HG03469 (cell line): ENCODE measurements around the gene CDC123.
"Not testable (repeated sequence)": the region's sequence is repeated elsewhere in the genome, so short reads cannot be mapped to it uniquely, and the experiment has no call there.

Experiments used
- ATAC-seq: cut with Tn5 transposase; IDR thresholded peaks from one replicate; pipeline ENCODE4 v1.9.1; 2021; ENCODE audit warnings: mild to moderate bottlenecking, moderate library complexity, moderate number of reproducible peaks; ENCODE audit not compliant: unreplicated experiment

Gene CDC123

GRCh38 chr10:12189426-12189825 is 6.6 kb upstream of the CDC123 start:
- no peak for ATAC-seq

DNA sequence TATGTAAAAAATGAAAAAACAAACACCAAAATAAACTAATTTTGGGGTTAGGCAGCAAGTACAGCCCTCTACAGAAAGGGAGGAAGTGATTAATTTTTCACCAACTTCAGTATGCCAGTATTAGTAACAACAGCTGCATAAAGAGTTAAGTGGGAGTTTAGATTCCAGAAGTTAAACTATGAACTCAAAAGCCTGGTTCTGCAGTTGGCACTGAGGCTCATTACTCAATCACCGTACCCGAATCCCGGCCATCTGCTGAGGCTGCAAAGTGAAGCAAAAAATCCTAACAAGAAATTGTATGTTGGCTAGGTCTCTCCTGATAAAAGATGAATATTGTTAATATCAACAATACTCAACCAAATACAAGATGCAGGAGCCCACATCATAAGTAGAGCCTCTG is 4.3 kb upstream of the CDC123 start:
- no peak for ATAC-seq

DNA sequence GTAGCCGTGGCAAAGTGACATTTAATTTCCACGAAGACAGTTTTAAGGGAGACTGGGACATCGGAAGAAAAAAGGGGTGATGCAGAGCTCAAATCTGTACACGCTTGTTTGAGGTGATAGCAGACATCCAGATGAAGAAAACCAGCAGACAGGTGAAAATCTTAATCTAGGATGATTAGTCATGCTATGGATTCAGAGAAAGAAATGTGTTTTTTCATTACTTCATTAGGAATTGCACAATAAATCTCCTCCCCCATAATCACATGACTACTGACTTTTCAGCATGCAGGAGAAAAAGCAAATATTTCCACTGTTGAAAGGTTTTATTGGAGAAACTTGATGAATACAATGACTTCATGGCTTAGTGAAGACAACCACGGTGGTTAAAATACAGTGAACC is 2.8 kb upstream of the CDC123 start:
- ATAC-seq = no peak

DNA sequence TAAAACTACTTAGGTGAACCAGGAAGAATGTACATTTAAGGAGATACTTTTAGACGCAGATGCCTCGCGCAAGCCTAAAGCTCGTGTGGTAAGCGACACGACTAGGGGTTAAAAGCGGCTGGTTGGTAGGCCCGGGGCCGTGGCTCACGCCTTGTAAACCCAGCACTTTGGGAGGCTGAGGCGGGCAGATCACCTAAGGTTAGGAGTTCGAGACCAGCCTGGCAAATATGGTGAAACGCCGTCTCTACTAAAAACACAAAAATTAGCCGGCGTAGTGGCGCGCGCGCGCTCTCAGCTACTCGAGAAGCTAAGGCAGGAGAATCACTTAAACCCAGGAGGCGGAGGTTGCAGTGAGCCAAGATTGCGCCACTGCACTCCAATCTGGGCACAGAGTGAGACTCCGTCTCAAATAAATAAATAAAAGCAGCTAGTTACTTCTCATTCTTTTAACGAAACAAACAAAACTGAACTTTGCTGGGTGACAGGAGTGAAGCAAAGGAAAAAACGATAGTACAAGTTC is 1.2 kb upstream of the CDC123 start:
- ATAC-seq = no peak

GRCh38 chr10:12195281-12195602 is 746 bp upstream of the CDC123 start:
- ATAC-seq = no peak

DNA sequence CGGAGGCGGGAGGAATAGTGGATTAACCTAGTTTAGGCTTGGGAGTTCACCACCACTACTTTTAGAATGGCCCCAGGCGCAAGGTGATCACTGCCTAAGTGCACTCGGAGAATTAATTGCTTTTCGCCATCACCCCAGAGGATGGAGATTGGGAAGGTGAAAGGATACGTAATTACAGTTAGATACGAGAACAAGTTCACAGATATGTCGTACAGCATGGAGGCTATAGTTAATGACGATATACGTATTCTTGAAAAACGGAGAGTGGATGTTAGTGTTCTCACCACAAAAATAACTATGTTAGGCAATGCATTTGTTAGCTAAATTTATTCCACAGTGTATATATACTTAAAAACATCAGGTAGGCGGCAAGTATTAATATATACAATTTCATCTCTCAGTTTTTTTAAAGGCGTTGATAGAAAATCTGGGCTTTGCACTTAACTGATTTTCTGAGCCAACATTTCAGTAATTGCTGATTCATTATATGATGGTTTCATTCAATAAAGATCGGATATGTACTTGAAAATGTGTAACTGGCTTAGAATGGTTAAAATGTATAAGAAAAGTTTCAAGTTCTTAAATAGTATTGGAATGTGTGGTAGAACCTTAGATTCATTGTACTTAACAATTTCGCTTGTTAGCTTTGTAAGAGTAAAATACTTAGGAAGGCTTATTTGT is 683 bp downstream of the CDC123 start:
- no peak for ATAC-seq

DNA sequence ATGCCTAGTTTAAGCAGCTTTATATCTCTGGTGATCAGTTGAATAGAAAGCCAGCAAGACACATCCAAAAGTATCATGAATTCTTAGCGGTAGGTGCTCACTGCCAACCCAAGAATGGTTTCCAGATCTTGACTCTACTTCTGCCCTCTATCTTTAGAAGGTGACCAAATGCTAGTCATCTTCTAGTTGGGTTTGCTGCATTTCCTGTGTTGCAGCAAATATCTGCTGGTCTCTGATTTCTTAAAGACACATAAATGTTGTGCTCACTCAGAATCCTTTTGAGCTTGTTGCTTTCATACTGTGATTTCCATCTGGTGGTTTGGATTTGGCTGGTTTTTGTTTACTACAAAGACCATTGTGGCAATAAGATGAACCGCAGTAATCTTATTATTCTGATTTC is 2.2 kb downstream of the CDC123 start:
- ATAC-seq = no peak

GRCh38 chr10:12200850-12201249 is 4.9 kb downstream of the CDC123 start:
- ATAC-seq = no peak

GRCh38 chr10:12201543-12201942 is 5.6 kb downstream of the CDC123 start:
- no peak for ATAC-seq

DNA sequence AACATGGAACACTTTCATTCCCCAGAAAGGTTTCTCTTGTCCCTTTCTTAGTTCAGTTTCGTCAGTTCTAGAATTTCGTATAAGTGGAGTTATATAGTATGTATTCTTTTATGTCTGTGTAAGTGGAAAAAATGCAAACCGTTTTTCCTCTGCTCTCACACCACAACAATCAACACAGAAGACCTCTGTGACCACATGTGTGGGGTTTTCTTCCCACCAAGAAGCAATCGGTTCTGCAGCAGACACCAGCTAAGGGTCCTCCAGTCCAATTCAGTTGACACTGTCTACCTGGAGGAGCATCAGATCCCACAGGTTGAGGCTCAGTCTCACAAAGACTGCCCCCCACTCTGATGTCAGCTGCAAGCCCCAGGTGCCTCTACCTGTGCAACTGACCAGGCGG is 6.2 kb downstream of the CDC123 start:
- no peak for ATAC-seq

GRCh38 chr10:12205082-12205481 is 9.1 kb downstream of the CDC123 start:
- ATAC-seq = no peak

DNA sequence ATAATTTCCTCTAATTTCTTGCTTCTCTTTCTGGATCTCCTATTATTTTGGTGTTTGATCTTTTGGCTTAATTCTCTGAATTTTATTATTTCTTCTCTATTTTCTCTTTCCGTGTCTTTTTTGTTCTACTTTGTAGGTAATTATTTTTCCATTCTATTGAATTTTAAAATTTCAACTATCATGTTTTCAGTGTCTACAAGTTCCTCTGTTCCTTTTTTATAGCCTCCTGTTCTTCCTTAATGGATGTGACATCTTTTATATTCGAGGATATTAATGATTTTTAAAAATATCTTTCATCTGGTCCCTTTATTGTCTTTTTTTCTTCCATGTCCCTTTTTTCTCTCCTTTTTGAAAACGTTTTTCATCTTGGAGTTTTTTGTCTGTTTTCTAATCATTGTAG is 11.1 kb downstream of the CDC123 start:
- no peak for ATAC-seq

GRCh38 chr10:12208460-12208859 is 12.5 kb downstream of the CDC123 start:
- ATAC-seq = no peak

DNA sequence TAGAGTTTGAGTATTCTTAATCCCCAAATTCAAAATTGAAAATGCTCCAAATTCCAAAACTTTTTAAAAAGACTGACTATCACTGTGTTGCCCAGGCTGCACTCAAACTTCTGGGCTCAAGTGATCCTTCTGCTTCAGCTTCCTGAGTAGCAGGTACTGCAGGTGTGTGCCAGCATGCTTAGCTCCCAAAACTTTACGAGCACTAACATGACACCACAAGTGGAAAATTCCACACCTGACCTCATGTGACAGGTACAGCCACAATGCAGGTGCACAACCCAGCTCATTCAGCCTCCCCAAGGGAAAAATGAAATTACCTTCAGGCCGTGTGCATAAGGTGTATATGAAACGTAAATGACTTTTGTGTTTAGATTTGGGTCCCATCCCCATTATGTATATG is 16.5 kb downstream of the CDC123 start:
- no peak for ATAC-seq

DNA sequence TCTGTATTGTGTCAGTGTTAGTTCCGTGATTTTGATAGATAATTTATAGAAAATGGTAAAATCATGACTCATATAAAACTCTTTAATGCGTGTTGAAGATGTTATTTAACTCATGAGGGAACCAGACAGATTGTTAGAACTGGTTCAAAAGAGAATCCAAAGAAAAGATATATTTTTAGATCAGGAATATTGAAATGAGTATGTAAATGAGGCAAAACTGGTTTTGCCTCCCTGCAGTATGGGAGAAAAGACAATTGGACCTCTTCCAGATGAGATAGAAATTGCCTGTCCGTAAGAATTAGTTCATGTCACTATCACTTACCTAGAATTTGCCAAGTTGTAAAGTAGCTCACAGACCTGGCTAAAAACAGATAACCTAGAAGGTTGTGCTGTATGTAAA is 17.6 kb downstream of the CDC123 start:
- no peak for ATAC-seq

DNA sequence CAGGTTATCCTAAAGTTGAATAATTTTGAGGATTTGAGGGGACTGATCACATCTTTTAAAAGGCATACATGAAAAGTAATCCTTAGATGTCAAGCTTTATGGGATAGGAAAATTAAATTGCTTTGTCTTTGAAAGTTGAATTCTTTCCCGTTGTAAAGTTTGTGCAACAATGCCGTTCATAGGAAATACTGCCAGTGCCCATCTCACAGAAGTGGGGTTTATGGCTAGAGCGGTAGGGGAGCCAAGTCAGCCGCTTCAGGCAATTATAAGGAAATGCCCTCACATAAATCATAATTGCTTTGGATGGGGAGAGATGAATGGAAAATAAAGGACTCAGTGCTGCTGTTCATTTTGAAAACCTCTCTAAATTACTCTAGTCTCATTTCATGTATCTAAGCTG is 18.1 kb downstream of the CDC123 start:
- no peak for ATAC-seq

- ATAC-seq = no peak
Measured at GRCh38 chr10:12214763-12215218, 18.8 kb downstream of the CDC123 start.

DNA sequence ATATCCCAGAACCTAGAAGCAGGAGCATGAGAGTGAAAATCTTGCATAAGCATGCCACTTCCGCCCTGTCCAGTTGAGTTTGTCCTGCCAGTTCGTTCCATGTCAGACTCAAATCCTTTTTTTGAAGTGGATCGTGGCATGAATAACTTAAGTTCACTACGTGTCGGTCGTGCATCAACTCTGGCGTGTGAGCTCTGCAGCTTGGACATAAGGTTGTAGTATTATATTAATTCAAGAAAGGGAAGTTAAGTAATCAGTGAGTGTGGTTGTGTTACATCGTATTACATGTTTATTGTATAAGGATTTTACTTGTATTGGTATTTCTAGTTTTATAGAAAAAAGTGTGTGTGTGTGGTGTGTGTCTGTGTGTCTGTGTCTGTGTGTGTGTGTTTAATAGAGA is 23.0 kb downstream of the CDC123 start:
- no peak for ATAC-seq

DNA sequence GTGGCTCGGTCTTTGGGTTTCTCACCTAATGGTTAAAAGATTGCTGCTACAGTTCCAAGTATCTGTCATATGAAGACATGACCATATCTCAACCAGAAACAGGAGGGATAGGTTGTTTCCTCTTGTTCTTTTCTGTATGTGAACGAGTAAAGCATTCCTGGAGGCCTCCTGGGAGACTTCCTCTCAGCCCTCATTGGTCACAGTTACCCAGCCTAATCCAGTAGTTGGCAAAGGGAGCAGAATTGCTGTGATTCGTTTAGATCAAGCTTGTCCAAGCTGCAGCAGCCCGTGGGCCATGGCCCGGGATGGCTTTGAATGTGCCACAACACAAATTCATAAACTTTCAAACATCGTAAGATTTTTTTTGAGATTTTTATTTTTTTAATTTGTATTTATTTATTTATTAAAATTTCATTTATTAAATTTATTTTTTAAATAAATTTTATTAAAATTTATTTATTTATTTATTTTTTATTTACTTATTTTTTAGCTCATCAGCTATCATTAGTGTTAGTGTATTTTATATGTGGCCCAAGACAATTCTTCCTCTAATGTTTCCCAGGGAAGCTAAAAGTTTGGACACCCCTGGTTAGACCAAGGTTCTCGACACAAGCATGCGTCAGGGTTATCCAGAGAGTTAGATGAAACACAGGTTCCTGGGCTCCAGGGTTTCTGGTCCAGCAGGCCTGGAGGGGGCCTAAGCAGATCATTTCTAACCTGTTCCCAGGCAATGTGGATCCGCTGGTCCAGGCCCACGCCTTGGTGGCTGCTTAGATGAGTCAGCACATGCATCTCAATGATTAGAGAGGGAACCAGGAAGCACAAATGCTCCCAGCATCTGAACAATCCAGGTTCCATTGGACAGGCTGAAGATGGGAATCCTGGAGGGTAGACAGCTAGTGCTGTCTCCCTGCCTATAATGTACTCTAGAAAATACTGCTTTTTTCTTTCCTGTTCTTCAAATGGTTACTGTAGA is 25.6 kb downstream of the CDC123 start:
- no peak for ATAC-seq

GRCh38 chr10:12225444-12225843 is 29.5 kb downstream of the CDC123 start:
- no peak for ATAC-seq

DNA sequence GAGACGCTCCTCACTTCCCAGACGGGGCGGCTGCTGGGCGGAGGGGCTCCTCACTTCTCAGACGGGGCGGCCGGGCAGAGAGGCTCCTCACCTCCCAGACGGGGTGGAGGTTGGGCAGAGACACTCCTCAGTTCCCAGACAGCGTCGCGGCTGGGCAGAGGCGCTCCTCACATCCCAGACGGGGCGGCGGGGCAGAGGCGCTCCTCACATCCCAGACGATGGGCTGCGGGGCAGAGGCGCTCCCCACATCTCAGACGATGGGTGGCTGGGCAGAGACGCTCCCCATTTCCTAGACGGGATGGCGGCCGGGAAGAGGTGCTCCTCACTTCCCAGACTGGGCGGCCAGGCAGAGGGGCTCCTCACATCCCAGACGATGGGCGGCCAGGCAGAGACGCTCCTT is 30.4 kb downstream of the CDC123 start:
- not testable (repeated sequence) for ATAC-seq

GRCh38 chr10:12228851-12229250 is 32.9 kb downstream of the CDC123 start:
- ATAC-seq = no peak
